IMR-90 (cell line): Measurements from ENCODE around the gene BACH1.

Experiments
- MAFK ChIP-seq: IDR thresholded peaks from 2 replicates; pipeline ENCODE4 v1.6.1; 2012; ENCODE audit warnings: low read depth, low read length, improper control_type of control experiment
- MXI1 ChIP-seq: IDR thresholded peaks from 2 replicates; pipeline ENCODE4 v1.6.1; 2012; ENCODE audit warnings: low read depth, mild to moderate bottlenecking, low read length, moderate library complexity, borderline replicate concordance
- TF ChIP-seq, protein P1 (sequence below): conservative IDR thresholded peaks from 2 replicates; pipeline ENCODE4 v1.5.1; 2012; ENCODE audit warnings: mild to moderate bottlenecking, low read depth, low read length, improper control_type of control experiment

DNA sequence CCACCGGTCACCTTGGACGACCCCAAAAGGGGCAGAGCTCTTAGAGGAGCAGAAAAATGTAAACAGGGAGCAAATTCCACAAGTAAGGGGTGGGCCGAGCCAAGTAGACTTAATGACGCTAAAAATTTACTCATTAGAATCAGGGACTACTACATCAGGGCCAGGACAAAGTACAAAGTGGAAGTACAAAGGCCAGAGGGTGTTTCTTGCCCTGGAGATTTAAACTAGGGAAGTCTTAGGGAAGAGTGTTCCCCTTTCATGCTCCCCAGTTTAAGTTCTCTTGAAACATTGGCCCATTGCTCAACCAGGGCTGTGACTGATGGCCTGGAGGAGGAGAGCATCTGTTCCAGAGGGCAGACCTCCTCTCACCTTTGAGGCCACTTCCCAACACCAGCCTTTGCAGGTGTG is 48.6 kb downstream of the BACH1 start:
- TF ChIP-seq, protein P1, sequence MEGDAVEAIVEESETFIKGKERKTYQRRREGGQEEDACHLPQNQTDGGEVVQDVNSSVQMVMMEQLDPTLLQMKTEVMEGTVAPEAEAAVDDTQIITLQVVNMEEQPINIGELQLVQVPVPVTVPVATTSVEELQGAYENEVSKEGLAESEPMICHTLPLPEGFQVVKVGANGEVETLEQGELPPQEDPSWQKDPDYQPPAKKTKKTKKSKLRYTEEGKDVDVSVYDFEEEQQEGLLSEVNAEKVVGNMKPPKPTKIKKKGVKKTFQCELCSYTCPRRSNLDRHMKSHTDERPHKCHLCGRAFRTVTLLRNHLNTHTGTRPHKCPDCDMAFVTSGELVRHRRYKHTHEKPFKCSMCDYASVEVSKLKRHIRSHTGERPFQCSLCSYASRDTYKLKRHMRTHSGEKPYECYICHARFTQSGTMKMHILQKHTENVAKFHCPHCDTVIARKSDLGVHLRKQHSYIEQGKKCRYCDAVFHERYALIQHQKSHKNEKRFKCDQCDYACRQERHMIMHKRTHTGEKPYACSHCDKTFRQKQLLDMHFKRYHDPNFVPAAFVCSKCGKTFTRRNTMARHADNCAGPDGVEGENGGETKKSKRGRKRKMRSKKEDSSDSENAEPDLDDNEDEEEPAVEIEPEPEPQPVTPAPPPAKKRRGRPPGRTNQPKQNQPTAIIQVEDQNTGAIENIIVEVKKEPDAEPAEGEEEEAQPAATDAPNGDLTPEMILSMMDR: no peak
- TF ChIP-seq MXI1: no peak
- no peak for TF ChIP-seq MAFK
